Skin epidermis (tissue), 12 donors: ENCODE results near the gene RAB27B.

ENCODE experiments used
- H3K27ac ChIP-seq, 21 experiments: fragments of 200-600 bp; sonication (generic) in 11 of 21; one replicate each; pipeline ENCODE4 v1.5.0; 2020; ENCODE audit warnings: mild to moderate bottlenecking in 3 of 21, inconsistent platforms in 2 of 21, moderate library complexity in 2 of 21
- H3K4me3 ChIP-seq, 7 experiments: fragments of 200-600 bp; sonication (generic) in 2 of 7; one replicate each; pipeline ENCODE4 v1.5.0; 2020; ENCODE audit warnings: inconsistent platforms in 2 of 7, mild to moderate bottlenecking in 2 of 7, moderate library complexity in 1 of 7

The RAB27B gene

GRCh38 chr18:54942144-54942543 lies 113.9 kb downstream of the RAB27B start:
- no peak overlapping the region for H3K4me3 ChIP-seq
- H3K27ac ChIP-seq: no peak overlapping the region

GRCh38 chr18:54942569-54942968 lies 114.3 kb downstream of the RAB27B start:
- Histone ChIP-seq H3K27ac (no peak overlapping the region), H3K4me3 (no peak overlapping the region)
